T-helper 1 cell treated with Interleukin-12 subunit alpha and Interleukin-12 subunit beta and Interleukin-4 antibody, amounts not matched to agents 30 ng/mL and 1 ng/mL, for 36 hours (primary cell): ENCODE measurements around the gene CHPT1. TPM values are rescaled to one million over a fixed set of nuclear protein-coding genes. Genes with fewer than 3 reads are reported as not detected.
"Not testable (repeated sequence)": the region's sequence is repeated elsewhere in the genome, so short reads cannot be mapped to it uniquely, and the experiment has no call there.

ENCODE experiments used
- intact Hi-C: fragments of 100-400 bp; cut with micrococcal nuclease; formaldehyde crosslinking; loops from one replicate; pipeline ENCODE4 v1.15.1; 2024
- total RNA-seq: library from RNA; stranded (reverse); gene quantifications from 2 replicates; pipeline ENCODE4 v1.2.3, GENCODE V29; 2022

CHPT1 gene
- total RNA-seq, 1 donor from 2014 or later = 5.2 TPM

GRCh38 chr12:101714877-101715444 lies 17.5 kb downstream of the CHPT1 start:
- intact Hi-C loops = no loop called here

GRCh38 chr12:101719566-101719965 lies 22.1 kb downstream of the CHPT1 start:
- intact Hi-C loops = no loop called here

- intact Hi-C loops = no loop called here
These were observed 22.7 kb downstream of the CHPT1 start for GRCh38 chr12:101720118-101720517.

GRCh38 chr12:101722392-101722791 lies 25.0 kb downstream of the CHPT1 start:
- intact Hi-C loops = no loop called here

- intact Hi-C loops = no loop called here
These were observed 29.7 kb downstream of the CHPT1 start for GRCh38 chr12:101727098-101727497.

GRCh38 chr12:101729842-101730241 lies 32.4 kb downstream of the CHPT1 start:
- intact Hi-C loops = no loop called here

GRCh38 chr12:101732318-101732717 lies 34.9 kb downstream of the CHPT1 start:
- intact Hi-C loops = no loop called here

GRCh38 chr12:101733166-101733565 lies 35.7 kb downstream of the CHPT1 start:
- intact Hi-C loops = no loop called here

- intact Hi-C loops = not testable (repeated sequence)
These were observed 37.0 kb downstream of the CHPT1 start for GRCh38 chr12:101734482-101734881.

- intact Hi-C loops = no loop called here
These were observed 40.0 kb downstream of the CHPT1 start for GRCh38 chr12:101737476-101737875.

- intact Hi-C loops = no loop called here
These were observed 41.7 kb downstream of the CHPT1 start, which contains the start of gene SYCP3 for GRCh38 chr12:101738920-101739665. SYCP3 (minus strand) TSS chr12:101739462; CDS start chr12:101737935, 1,527 bp downstream.

- intact Hi-C loops = no loop called here
These were observed 43.1 kb downstream of the CHPT1 start for GRCh38 chr12:101740566-101740965.

GRCh38 chr12:101740980-101741379 lies 43.5 kb downstream of the CHPT1 start:
- intact Hi-C loops = no loop called here

- intact Hi-C loops = no loop called here
These were observed 45.8 kb downstream of the CHPT1 start for GRCh38 chr12:101743242-101743641.

- intact Hi-C loops = no loop called here
These were observed 46.5 kb downstream of the CHPT1 start for GRCh38 chr12:101743724-101744472.

GRCh38 chr12:101745481-101745880 lies 48.0 kb downstream of the CHPT1 start:
- intact Hi-C loops = no loop called here

- intact Hi-C loops = no loop called here
These were observed 48.8 kb downstream of the CHPT1 start for GRCh38 chr12:101746196-101746595.

GRCh38 chr12:101746661-101747060 lies 49.2 kb downstream of the CHPT1 start:
- intact Hi-C loops = no loop called here

GRCh38 chr12:101747697-101748096 lies 50.3 kb downstream of the CHPT1 start:
- intact Hi-C loops = no loop called here

GRCh38 chr12:101748907-101749306 lies 51.5 kb downstream of the CHPT1 start:
- intact Hi-C loops = no loop called here

- intact Hi-C loops = no loop called here
These were observed 52.2 kb downstream of the CHPT1 start for GRCh38 chr12:101749657-101750056.

- intact Hi-C loops = no loop called here
These were observed 52.7 kb downstream of the CHPT1 start for GRCh38 chr12:101750152-101750551.
